Suprapubic skin (tissue), 4 donors: ENCODE data around the gene SHISA9. TPM values are rescaled to one million over a fixed set of nuclear protein-coding genes. Genes with fewer than 3 reads are reported as not detected.

ENCODE experiments used
- DNase-seq, 2 donors: peaks; one replicate each; pipeline ENCODE4 v3.0.0-alpha.2; 2019; ENCODE audit warnings: low spot score in 2 of 2
- H3K27ac ChIP-seq: fragments of 200-600 bp; sonication (generic); one replicate; pipeline ENCODE4 v1.5.1; 2019
- H3K27me3 ChIP-seq: fragments of 200-600 bp; sonication (generic); one replicate; pipeline ENCODE4 v1.5.1; 2019
- H3K36me3 ChIP-seq: fragments of 200-600 bp; sonication (generic); one replicate; pipeline ENCODE4 v1.5.1; 2019
- H3K4me1 ChIP-seq: fragments of 200-600 bp; sonication (generic); one replicate; pipeline ENCODE4 v1.5.1; 2019
- H3K4me3 ChIP-seq: fragments of 200-600 bp; sonication (generic); one replicate; pipeline ENCODE4 v1.5.1; 2019; ENCODE audit warnings: mild to moderate bottlenecking
- H3K9me3 ChIP-seq: fragments of 200-600 bp; sonication (generic); one replicate; pipeline ENCODE4 v1.5.1; 2019
- CTCF ChIP-seq, 2 donors: fragments of 200-600 bp in 1 of 2; fragments of 450-650 bp in 1 of 2; sonication (generic) in 1 of 2; IDR thresholded peaks; one replicate each; pipeline ENCODE4 v1.5.1; 2016 to 2019; ENCODE audit warnings: antibody characterized with exemption in 2 of 2, mild to moderate bottlenecking in 1 of 2, moderate library complexity in 1 of 2
- EP300 ChIP-seq: sonication (generic); formaldehyde crosslinking; IDR thresholded peaks from one replicate; pipeline ENCODE4 v1.6.1; 2017; ENCODE audit warnings: antibody characterized with exemption
- POLR2A ChIP-seq, 2 donors: fragments of 450-650 bp; IDR thresholded peaks; one replicate each; pipeline ENCODE4 v1.6.1; 2017; ENCODE audit warnings: antibody characterized with exemption in 2 of 2, mild to moderate bottlenecking in 2 of 2, moderate library complexity in 2 of 2
- POLR2AphosphoS5 ChIP-seq, 3 donors: sonication (generic); formaldehyde crosslinking; IDR thresholded peaks; one replicate each; pipeline ENCODE4 v1.6.1; 2017; ENCODE audit warnings: antibody characterized with exemption in 3 of 3
- WGBS: methylation state at CpG from one replicate; pipeline ENCODE4 v1.1.5; 2018; 5-methylcytosine and 5-hydroxymethylcytosine counted together
- total RNA-seq, 4 donors: library from RNA; depleted of rRNA; stranded (reverse); fragments of >200 nt; gene quantifications; one replicate each; pipeline ENCODE4 v1.1.0, GENCODE V29; 2016

Gene SHISA9
- total RNA-seq, 4 donors from 2014 or later, result 0.26 to 1.9 (median 1.2) TPM

DNA sequence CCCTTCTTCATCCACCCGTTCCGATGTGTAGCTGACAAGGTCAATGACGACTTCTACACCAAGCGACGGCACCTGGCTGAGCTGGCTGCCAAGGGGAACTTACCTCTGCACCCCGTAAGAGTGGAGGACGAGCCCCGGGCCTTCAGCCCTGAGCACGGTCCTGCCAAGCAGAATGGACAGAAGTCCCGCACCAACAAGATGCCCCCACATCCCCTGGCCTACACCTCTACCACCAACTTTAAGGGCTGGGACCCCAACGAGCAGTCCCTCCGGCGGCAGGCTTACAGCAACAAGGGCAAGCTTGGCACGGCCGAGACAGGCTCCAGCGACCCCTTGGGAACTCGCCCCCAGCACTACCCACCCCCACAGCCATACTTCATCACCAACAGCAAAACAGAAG lies 333.6 kb downstream of the SHISA9 start:
- Histone ChIP-seq H3K4me1 (no peaks in the 10 kb centered on the region), H3K27ac (no peak overlapping the region), H3K9me3 (no peaks in the 10 kb centered on the region), H3K36me3 (no peaks in the 10 kb centered on the region), H3K27me3 (no peaks in the 10 kb centered on the region), H3K4me3 (no peak overlapping the region)
- WGBS, result 90% methylated on average over 9 of the region's 17 CpGs
- no peak for DNase-seq
- TF ChIP-seq CTCF (IDR thresholded peaks at IDR 0.05), result no peak
- TF ChIP-seq POLR2AphosphoS5 (IDR thresholded peaks at IDR 0.05), result no peak
- TF ChIP-seq EP300, result no peak
- no peak for TF ChIP-seq POLR2A (IDR thresholded peaks at IDR 0.05)

DNA sequence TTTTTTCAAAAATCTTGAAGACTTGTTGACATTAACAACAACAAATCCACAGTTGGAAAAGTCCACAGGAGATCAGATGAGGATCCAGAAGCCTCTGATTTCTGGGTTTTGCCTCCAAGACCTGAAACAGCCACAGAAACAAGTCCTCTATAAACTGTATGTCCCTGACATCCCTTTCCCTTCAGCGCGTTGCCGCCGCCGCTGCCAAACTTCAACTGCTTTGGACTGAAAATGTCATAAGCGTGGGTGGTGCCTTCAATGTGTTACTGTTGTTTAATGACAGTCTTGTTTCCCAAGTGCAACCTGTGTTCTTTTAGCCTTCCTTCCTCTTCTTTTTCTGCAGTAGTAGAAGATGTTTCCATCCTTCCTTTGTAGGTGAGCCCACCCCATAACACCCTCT lies 334.9 kb downstream of the SHISA9 start:
- no peak overlapping the region for H3K4me3 ChIP-seq
- H3K27ac ChIP-seq, result no peak overlapping the region
- H3K9me3 ChIP-seq, result no peaks in the 10 kb centered on the region
- WGBS, result 96% methylated on average over 6 of the region's 6 CpGs
- no peaks in the 10 kb centered on the region for H3K27me3 ChIP-seq
- H3K36me3 ChIP-seq, result no peaks in the 10 kb centered on the region
- TF ChIP-seq EP300, result no peak
- no peak for TF ChIP-seq POLR2AphosphoS5 (IDR thresholded peaks at IDR 0.05)
- TF ChIP-seq POLR2A (IDR thresholded peaks at IDR 0.05), result no peak
- TF ChIP-seq CTCF (IDR thresholded peaks at IDR 0.05), result no peak
- H3K4me1 ChIP-seq, result no peaks in the 10 kb centered on the region
- no peak for DNase-seq

DNA sequence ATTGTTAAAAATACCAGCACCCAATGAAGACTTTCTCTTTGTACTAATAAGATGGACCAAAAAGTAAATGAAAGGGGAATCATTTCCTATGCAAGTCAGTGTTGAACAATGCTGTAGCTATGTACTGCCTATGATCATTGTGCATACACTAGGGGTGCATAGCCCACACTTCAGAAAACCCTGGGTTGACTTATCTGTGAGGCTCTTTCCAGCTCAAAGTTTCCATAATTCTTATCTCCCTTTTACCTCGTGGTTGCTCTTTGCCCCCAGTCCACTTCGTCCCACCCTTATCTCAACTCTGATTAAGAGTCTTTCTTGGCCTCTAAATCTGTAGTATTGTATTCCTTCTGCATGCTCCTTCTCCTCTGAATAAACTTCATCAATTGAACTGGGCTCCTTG lies 336.8 kb downstream of the SHISA9 start:
- Histone ChIP-seq H3K9me3 (no peaks in the 10 kb centered on the region), H3K4me3 (no peak overlapping the region), H3K4me1 (no peaks in the 10 kb centered on the region), H3K36me3 (no peaks in the 10 kb centered on the region), H3K27me3 (no peaks in the 10 kb centered on the region), H3K27ac (no peak overlapping the region)
- TF ChIP-seq POLR2AphosphoS5 (IDR thresholded peaks at IDR 0.05), result no peak
- TF ChIP-seq EP300, result no peak
- no peak for TF ChIP-seq CTCF (IDR thresholded peaks at IDR 0.05)
- TF ChIP-seq POLR2A (IDR thresholded peaks at IDR 0.05), result no peak
- DNase-seq, result no peak
- WGBS, result 65% methylated on average over 2 of the region's 2 CpGs

DNA sequence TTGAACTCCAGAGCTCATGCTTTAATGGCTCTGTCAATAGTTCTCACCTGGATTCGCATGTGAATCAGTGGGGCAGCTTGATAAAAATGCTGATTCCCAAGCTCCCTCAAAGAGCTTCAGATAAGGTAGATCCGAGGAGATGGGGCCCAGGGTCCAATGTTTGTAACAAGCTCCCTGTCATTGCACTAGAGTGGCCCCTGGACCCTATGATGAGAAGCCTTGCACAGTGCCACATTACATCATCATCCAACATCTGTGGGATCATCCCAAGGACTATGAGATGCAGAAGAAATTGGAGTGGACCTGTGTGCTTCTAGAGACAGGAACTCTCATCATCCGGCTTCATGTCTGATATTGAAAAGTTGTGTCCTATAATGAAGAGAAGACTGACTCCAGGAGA lies 340.8 kb downstream of the SHISA9 start:
- H3K4me1 ChIP-seq, result no peaks in the 10 kb centered on the region
- WGBS, result 92% methylated on average over 3 of the region's 3 CpGs

GRCh38 chr16:13244770-13245169 lies 343.4 kb downstream of the SHISA9 start:
- no peak for DNase-seq
- no peaks in the 10 kb centered on the region for H3K27me3 ChIP-seq
- H3K4me1 ChIP-seq, result no peaks in the 10 kb centered on the region
- 87% methylated on average over 5 of the region's 5 CpGs for WGBS
- no peaks in the 10 kb centered on the region for H3K9me3 ChIP-seq
- no peak overlapping the region for H3K27ac ChIP-seq
- no peak for TF ChIP-seq EP300
- TF ChIP-seq CTCF (IDR thresholded peaks at IDR 0.05), result no peak
- TF ChIP-seq POLR2AphosphoS5 (IDR thresholded peaks at IDR 0.05), result no peak
- TF ChIP-seq POLR2A (IDR thresholded peaks at IDR 0.05), result no peak
- H3K36me3 ChIP-seq, result no peaks in the 10 kb centered on the region
- H3K4me3 ChIP-seq, result no peak overlapping the region

More for the DNA sequence above, 340.8 kb downstream of the SHISA9 start:
- H3K9me3 ChIP-seq, result no peaks in the 10 kb centered on the region
- H3K4me3 ChIP-seq, result no peak overlapping the region
- no peak overlapping the region for H3K27ac ChIP-seq
- no peaks in the 10 kb centered on the region for H3K27me3 ChIP-seq
- H3K36me3 ChIP-seq, result no peaks in the 10 kb centered on the region
- TF ChIP-seq POLR2A (IDR thresholded peaks at IDR 0.05) (no peak), CTCF (IDR thresholded peaks at IDR 0.05) (no peak), EP300 (no peak), POLR2AphosphoS5 (IDR thresholded peaks at IDR 0.05) (no peak)
- no peak for DNase-seq
